GM04503 (cell line): ENCODE data around the gene COL13A1.

Experiments
- DNase-seq: peaks from one replicate; pipeline ENCODE4 v3.0.0-alpha.2; 2012; ENCODE audit warnings: low read depth

COL13A1 gene

DNA sequence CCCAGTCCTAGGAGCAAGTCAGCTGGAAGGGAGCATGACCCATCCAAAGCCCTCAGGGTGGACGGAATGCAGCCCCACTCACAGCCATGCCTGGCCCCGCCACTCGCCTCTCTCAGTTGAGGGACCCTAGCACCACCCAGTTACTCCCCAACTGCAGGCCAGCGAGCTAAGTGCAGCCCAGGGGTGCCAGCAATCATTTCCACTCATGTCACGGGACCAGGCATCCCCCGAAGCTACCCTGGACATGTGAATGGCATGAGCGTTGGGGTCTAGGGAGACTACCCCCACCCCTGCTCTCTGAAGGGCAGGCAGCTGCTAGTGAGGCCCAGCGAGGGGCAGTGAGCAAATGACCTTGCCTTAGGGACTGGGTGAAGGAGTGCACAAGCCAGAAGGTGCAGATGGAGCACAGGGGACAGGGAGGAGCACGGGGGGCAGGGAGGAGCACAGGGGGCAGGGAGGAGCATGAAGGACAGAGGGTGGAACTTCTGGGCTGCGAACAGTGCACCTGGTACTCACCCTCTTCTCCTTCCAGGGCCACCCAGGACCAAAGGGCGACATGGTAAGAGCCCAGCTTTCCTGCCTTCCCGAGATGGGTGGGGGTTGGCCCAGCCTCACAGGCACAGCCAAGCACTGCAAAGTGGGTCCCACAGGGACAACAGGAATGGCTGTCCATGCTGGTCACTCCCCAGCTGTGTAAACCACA lies 87.3 kb downstream of the COL13A1 start:
- DNase-seq = no peak

GRCh38 chr10:69890065-69890847 lies 88.5 kb downstream of the COL13A1 start:
- no peak for DNase-seq

- DNase-seq = no peak
Observed at GRCh38 chr10:69891057-69891617, 89.4 kb downstream of the COL13A1 start.

- no peak for DNase-seq
Observed at GRCh38 chr10:69892406-69892805, 90.7 kb downstream of the COL13A1 start.

- no peak for DNase-seq
Observed at GRCh38 chr10:69892816-69893215, 91.1 kb downstream of the COL13A1 start.

DNA sequence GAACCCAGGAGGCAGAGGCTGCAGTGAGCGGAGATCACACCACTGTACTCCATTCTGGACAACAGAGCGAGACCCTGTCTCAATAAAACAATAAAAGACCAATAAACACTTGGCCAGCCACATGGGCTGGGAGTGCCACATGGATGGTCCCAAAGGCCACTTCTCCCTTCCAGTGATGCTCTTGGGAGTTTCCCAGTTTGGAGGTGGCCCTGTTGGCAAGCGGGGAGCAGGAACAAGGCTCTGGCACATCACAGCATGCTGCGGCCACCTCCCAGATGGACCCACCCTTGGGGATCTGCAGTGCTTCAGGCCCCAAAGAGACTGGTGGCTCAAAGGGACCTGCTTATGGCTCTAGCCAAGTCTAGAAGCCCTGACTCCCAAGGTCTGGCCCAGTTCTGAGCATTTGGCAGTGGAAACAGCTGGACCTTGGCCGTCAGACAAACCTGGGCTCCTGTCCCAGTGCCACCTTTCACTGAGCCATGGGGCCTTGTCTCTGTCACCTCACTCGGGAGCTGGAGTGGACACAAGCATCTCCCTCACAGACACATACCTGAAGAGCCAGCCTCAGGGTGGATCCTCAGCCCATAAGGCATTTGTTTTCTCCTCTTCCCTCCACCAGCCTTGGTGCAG lies 91.7 kb downstream of the COL13A1 start:
- DNase-seq = no peak

DNA sequence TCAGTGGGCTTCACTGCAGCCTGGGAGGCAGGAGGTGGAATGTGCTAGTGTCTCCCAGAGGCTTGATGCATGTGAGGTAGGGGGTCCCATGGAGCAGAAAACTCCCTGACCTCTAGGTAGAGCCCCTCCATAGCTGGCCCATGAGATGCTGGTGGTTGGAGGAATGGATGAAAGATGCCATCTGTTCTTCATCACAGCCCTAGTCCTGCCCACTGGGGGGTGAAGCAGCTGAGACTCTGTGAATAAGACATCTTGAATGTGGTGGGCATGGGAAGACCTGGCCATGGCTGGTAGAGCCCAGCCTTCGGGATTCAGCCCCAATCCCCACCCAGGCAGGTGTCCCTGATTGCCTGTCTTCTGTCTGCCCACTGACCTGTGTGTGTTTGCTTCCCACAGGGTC lies 92.5 kb downstream of the COL13A1 start:
- DNase-seq = no peak

- peak; percentile 72 for DNase-seq
Observed at GRCh38 chr10:69895759-69896158, 94.1 kb downstream of the COL13A1 start.

GRCh38 chr10:69896606-69897231 lies 95.0 kb downstream of the COL13A1 start:
- no peak for DNase-seq

DNA sequence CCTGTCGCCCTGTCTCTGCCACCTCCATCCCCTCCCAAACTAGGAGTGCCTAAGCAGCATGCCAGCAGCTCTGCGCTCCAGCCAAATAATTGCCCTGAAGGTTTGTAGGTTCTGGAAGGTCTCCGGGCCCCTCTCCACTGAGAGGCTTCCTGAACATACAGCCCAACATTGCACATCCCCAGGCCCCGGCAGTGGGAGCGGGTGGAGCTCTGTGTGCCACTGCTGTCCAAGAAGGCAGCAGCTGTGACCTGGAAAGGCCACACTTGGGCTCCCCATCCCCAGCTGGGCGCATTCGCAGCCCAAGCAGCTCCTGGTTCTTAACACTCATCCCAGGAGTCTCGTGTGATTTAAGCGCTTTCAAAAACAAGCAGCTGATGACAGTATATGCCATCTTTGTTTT lies 95.7 kb downstream of the COL13A1 start:
- DNase-seq = no peak

- DNase-seq = no peak
Observed at GRCh38 chr10:69897999-69898398, 96.3 kb downstream of the COL13A1 start.

- DNase-seq = no peak
Observed at GRCh38 chr10:69898524-69898923, 96.8 kb downstream of the COL13A1 start.

GRCh38 chr10:69898941-69899340 lies 97.2 kb downstream of the COL13A1 start:
- no peak for DNase-seq

- DNase-seq = no peak
Observed at GRCh38 chr10:69899727-69900595, 98.3 kb downstream of the COL13A1 start.

- no peak for DNase-seq
Observed at GRCh38 chr10:69901022-69901421, 99.3 kb downstream of the COL13A1 start.

DNA sequence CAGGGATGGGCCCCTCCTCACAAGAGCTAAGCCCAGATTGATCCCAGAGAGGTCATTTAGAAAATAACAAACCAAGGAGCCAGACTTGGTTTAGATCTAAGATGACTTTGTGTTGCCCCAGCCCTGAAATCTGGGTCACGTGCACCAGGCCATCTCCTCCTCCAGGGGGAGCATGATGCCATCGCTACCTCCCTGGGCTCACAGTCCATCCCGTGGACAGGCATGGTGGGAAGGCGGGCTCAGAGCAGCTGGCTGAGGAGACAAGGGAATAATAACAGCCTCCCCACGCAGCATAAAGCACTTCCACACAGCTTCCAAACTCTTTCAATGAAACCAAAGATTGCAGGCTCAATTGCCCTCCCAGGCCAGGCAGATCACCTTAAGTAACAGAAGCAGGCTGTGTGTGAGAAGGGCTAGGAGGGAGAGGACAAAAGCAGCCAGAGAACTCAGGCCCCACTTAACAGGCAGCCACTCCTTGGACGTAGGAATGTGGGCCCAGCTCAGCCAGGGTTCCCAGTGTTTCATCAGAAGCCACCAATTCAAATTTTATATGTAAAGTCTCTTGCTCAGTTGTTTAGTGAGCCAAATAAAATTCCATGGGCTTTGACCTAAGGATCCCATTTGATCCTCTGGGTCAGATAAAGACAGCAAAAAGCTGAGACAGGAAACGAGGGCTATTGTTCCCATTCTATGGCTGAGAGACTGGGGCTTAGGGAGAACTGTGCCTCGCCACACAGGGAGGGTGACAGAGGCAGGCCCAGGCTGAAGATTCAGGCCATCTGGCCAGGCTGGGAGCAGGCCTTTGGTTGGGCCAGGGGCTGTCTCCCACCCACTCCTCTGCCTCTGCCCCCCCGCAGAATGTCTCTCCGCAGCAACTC lies 100.2 kb downstream of the COL13A1 start:
- no peak for DNase-seq

GRCh38 chr10:69902835-69903535 lies 101.3 kb downstream of the COL13A1 start:
- DNase-seq = no peak

- no peak for DNase-seq
Observed at GRCh38 chr10:69904533-69904932, 102.8 kb downstream of the COL13A1 start.

GRCh38 chr10:69906425-69906824 lies 104.7 kb downstream of the COL13A1 start:
- no peak for DNase-seq

DNA sequence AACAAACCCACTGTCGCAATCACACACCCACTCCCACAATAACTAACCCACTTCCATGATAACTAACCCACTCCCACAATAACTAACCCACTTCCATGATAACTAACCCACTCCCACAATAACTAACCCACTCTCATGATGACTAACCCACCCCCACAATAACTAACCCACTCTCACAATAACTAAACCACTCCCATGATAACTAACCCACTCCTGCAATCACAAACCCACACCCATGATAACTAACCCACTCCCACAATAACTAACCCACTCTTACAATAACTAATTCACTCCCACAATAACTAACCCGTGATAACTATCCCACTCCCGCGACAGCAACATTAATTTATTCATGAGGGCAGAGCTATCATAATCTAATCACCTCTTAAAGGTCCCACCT lies 105.8 kb downstream of the COL13A1 start:
- no peak for DNase-seq
